Sigmoid colon (tissue), 7 donors: ENCODE data around the gene GSS. TPM values are rescaled to one million over a fixed set of nuclear protein-coding genes. Genes with fewer than 3 reads are reported as not detected.

Source experiments
- DNase-seq: peaks from one replicate; pipeline ENCODE4 v3.0.0-alpha.2; 2019
- H3K27ac ChIP-seq, 4 donors: fragments of 200-600 bp; sonication (generic); one replicate each; pipeline ENCODE4 v1.5.1; 2016 to 2019; ENCODE audit warnings: mild to moderate bottlenecking in 1 of 4
- H3K27me3 ChIP-seq, 3 donors: fragments of 200-600 bp; sonication (generic); one replicate each; pipeline ENCODE4 v1.5.1; 2019; ENCODE audit warnings: mild to moderate bottlenecking in 1 of 3
- H3K36me3 ChIP-seq, 4 donors: fragments of 200-600 bp; sonication (generic); one replicate each; pipeline ENCODE4 v1.5.1; 2016 to 2019
- H3K4me1 ChIP-seq, 4 donors: fragments of 200-600 bp; sonication (generic); one replicate each; pipeline ENCODE4 v1.5.1; 2017 to 2019
- H3K4me3 ChIP-seq, 4 donors: fragments of 200-600 bp; sonication (generic); one replicate each; pipeline ENCODE4 v1.5.1; 2017 to 2019; ENCODE audit warnings: mild to moderate bottlenecking in 2 of 4, moderate library complexity in 1 of 4
- H3K9me3 ChIP-seq, 4 donors: fragments of 200-600 bp in 3 of 4; sonication (generic) in 3 of 4; one replicate each; pipeline versions ENCODE4 v1.5.1 to v1.6.1; 2013 to 2019
- CTCF ChIP-seq, 4 experiments: fragments of 450-650 bp in 3 of 4; fragments of 200-600 bp in 1 of 4; IDR thresholded peaks; one replicate each; pipeline ENCODE4 v1.5.1; 2016 to 2019; ENCODE audit warnings: antibody characterized with exemption in 4 of 4, mild to moderate bottlenecking in 3 of 4, moderate library complexity in 2 of 4
- EP300 ChIP-seq, 4 donors: sonication (generic); formaldehyde crosslinking; IDR thresholded peaks; one replicate each; pipeline ENCODE4 v1.6.1; 2017; ENCODE audit warnings: antibody characterized with exemption in 4 of 4
- POLR2A ChIP-seq, 2 donors: fragments of 450-650 bp; IDR thresholded peaks; one replicate each; pipeline ENCODE4 v1.6.1; 2016; ENCODE audit warnings: antibody characterized with exemption in 2 of 2, mild to moderate bottlenecking in 2 of 2, moderate library complexity in 2 of 2
- POLR2AphosphoS5 ChIP-seq, 4 donors: sonication (generic); formaldehyde crosslinking; IDR thresholded peaks; one replicate each; pipeline ENCODE4 v1.6.1; 2017; ENCODE audit warnings: antibody characterized with exemption in 4 of 4
- WGBS, 2 donors: extraction: QIAGEN DNeasy Blood & Tissue Kit; methylation state at CpG; one replicate each; pipeline ENCODE4 v1.1.7; 2013; 5-methylcytosine and 5-hydroxymethylcytosine counted together
- intact Hi-C: fragments of 100-400 bp; cut with DNase I; formaldehyde crosslinking; loops from one replicate; pipeline ENCODE4 v1.15.1; 2023
- polyA plus RNA-seq, 3 donors: library from polyadenylated mRNA; stranded (reverse); fragments of 200-250 nt; gene quantifications; one replicate each; pipeline ENCODE4 v1.2.3, GENCODE V29; 2013
- total RNA-seq, 4 donors: library from RNA; depleted of rRNA; stranded (reverse); fragments of >200 nt; gene quantifications; one replicate each; pipeline ENCODE4 v1.1.0, GENCODE V29; 2016
- donor health status: healthy with polysubstance abuse.
- donor health status: Bipolar disorder and iron deficiency.
- donor health status: healthy.

The GSS gene
- total and polyA plus RNA-seq, 7 donors, result 22.9 to 80.7 (median 30.5) TPM

DNA sequence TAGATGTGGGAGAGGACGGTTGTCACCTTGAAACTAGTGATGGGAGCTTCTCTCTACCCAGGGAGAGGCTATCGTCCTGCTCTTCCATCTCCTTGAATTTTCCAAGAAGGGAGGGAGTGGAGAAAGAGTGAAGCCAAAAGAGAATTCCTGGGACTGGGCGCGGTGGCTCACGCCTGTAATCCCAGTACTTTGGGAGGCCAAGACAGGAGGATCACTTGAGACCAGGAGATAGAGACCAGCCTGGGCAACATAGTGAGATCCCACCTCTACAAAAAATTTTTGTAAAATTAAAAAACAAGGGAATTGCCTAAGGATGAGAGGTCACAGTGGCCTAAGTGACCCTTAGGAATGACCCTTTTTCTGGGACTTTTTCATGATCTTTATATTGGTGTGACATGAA is 8.9 kb upstream of the GSS start:
- Histone ChIP-seq H3K9me3 (no peaks in the 10 kb centered on the region), H3K36me3 (no peaks in the 10 kb centered on the region), H3K4me1 (no peaks in the 10 kb centered on the region), H3K27me3 (no peaks in the 10 kb centered on the region), H3K27ac (no peak overlapping the region), H3K4me3 (no peak overlapping the region)
- no peak for DNase-seq
- TF ChIP-seq CTCF (IDR thresholded peaks at IDR 0.05) (no peak), EP300 (IDR thresholded peaks at IDR 0.05) (no peak), POLR2A (IDR thresholded peaks at IDR 0.05) (no peak), POLR2AphosphoS5 (IDR thresholded peaks at IDR 0.05) (no peak)
- intact Hi-C loops, result no loop called here
- WGBS, 2 donors, result 95 to 96% methylated on average over 5 of the region's 5 CpGs

- DNase-seq, result peak; percentile 55
- TF ChIP-seq EP300 (IDR thresholded peaks at IDR 0.05), result no peak
- TF ChIP-seq POLR2A (IDR thresholded peaks at IDR 0.05), result no peak
- no peak for TF ChIP-seq CTCF (IDR thresholded peaks at IDR 0.05)
- TF ChIP-seq POLR2AphosphoS5 (IDR thresholded peaks at IDR 0.05), result no peak
- H3K9me3 ChIP-seq, result no peaks in the 10 kb centered on the region
- 92 to 95% methylated on average over 21 of the region's 21 CpGs for WGBS, 2 donors
- H3K27ac ChIP-seq, result peak overlapping the region in 3 of 4 donors; percentile 91 to 94 (median 91)
- intact Hi-C loops, result loop anchor here (1.0 to 5.0 kb wide), 2 partner anchors 83 to 135 kb away; partner anchors contain the start of gene TRPC4AP
- H3K4me3 ChIP-seq, result no peak overlapping the region
- H3K4me1 ChIP-seq, result peaks cover 0 to 15% (median 14%) of the 10 kb centered on the region in 4 donors
- no peaks in the 10 kb centered on the region for H3K36me3 ChIP-seq
- H3K27me3 ChIP-seq, result no peaks in the 10 kb centered on the region
Observed at GRCh38 chr20:34956751-34957472, 1.3 kb upstream of the GSS start.

DNA sequence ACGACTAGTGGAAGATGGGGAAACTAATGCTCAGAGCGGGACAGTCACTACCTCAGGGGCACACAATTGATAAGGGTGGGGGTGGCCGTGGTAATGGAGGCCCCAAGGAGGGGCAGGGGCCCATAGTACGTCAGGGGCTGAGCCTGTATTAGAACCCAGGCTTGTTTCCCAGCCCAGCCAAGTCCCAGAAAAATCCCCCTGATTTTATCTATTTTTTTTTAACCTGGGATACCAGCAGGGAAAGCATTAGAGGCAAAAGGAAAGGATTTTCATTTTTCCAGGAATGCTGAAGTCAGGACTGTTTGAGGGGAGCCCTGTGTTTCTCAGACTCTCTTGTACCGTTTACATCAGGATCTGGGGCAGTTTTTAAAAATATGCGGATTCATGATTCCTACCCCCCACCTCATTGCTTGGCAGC is 444 bp upstream of the GSS start:
- Histone ChIP-seq H3K27ac (peak overlapping the region; percentile 89 to 94 (median 91)), H3K4me1 (peaks cover 0 to 15% (median 14%) of the 10 kb centered on the region in 4 donors), H3K4me3 (peak overlapping the region; percentile 60 to 81 (median 74)), H3K36me3 (peaks cover 0 to 6% (median 0%) of the 10 kb centered on the region in 4 donors), H3K27me3 (no peaks in the 10 kb centered on the region), H3K9me3 (no peaks in the 10 kb centered on the region)
- DNase-seq, result no peak
- TF ChIP-seq CTCF (IDR thresholded peaks at IDR 0.05), result peak in 1 of 4 experiments; percentile 5
- no peak for TF ChIP-seq EP300 (IDR thresholded peaks at IDR 0.05)
- TF ChIP-seq POLR2A (IDR thresholded peaks at IDR 0.05), result no peak
- 19 to 20% methylated on average over 6 of the region's 6 CpGs for WGBS, 2 donors
- intact Hi-C loops, result loop anchor here (1.0 to 5.0 kb wide), 2 partner anchors 82 to 136 kb away; partner anchors contain the start of gene TRPC4AP

DNA sequence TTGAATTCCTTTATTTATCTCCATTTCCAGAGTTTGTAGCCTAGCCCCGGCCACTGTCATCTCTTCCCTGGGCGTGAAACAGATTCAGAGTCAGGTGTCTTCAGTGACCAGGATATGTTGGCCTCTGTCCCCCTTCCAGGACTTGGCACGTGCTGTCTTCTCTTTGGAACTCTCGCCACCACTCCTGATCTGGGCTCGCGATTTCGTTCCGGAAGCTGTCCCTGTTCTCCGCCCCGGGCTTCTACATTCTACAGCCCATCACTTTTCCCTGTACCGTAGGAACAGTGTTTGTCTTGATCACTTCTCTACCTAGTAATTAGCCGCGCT is 739 bp downstream of the GSS start:
- 4 to 17% methylated on average over 13 of the region's 13 CpGs for WGBS, 2 donors
- intact Hi-C loops, result loop anchor here (5.0 kb wide), 1 partner anchor 137 kb away; the partner anchor contains the start of gene TRPC4AP
- TF ChIP-seq POLR2A (IDR thresholded peaks at IDR 0.05), result no peak
- no peak for TF ChIP-seq EP300 (IDR thresholded peaks at IDR 0.05)
- no peak for TF ChIP-seq POLR2AphosphoS5 (IDR thresholded peaks at IDR 0.05)
- TF ChIP-seq CTCF (IDR thresholded peaks at IDR 0.05), result no peak
- peaks cover 0 to 15% (median 14%) of the 10 kb centered on the region in 4 donors for H3K4me1 ChIP-seq
- H3K4me3 ChIP-seq, result peak overlapping the region; percentile 60 to 81 (median 74)
- DNase-seq, result peak; percentile 74
- no peaks in the 10 kb centered on the region for H3K27me3 ChIP-seq
- peaks cover 0 to 15% (median 0%) of the 10 kb centered on the region in 4 donors for H3K36me3 ChIP-seq
- H3K9me3 ChIP-seq, result no peaks in the 10 kb centered on the region
- peak overlapping the region; percentile 89 to 94 (median 91) for H3K27ac ChIP-seq
